Kidney epithelial cell (primary cell): ENCODE results near the gene LYPLA2. TPM values are rescaled to one million over a fixed set of nuclear protein-coding genes. Genes with fewer than 3 reads are reported as not detected.

Experiments used
- DNase-seq: peaks from one replicate; pipeline ENCODE4 v3.0.0-alpha.2; 2010; ENCODE audit warnings: low read depth
- H3K27me3 ChIP-seq: 2 replicates; pipeline ENCODE4 v1.6.0; 2011; ENCODE audit warnings: low read length; ENCODE audit not compliant: control insufficient read depth, insufficient read depth
- H3K36me3 ChIP-seq: 2 replicates; pipeline ENCODE4 v1.5.1; 2011; ENCODE audit warnings: low read length; ENCODE audit not compliant: control insufficient read depth, insufficient read depth
- H3K4me3 ChIP-seq: 2 replicates; pipeline ENCODE4 v1.5.1; 2011; ENCODE audit warnings: low read depth, mild to moderate bottlenecking, control low read depth, low read length
- CTCF ChIP-seq: IDR thresholded peaks from 2 replicates; pipeline ENCODE4 v1.5.1; 2011; ENCODE audit warnings: mild to moderate bottlenecking, moderate library complexity, low read length, control low read depth, inconsistent platforms; ENCODE audit not compliant: insufficient read depth, poor library complexity, severe bottlenecking
- total RNA-seq: library from RNA; depleted of rRNA; stranded (reverse); fragments of >200 nt; gene quantifications from 2 replicates; pipeline ENCODE4 v1.2.3, GENCODE V29; 2015

The LYPLA2 gene
- 163 and 235 TPM in 2 replicates for total RNA-seq

GRCh38 chr1:23790696-23791515 is at the start of gene LYPLA2:
Gene LYPLA2, plus strand, starts transcription at chr1:23791145. Its CDS starts 1,538 bp downstream, at chr1:23792683.
- no peaks in the 10 kb centered on the region for H3K27me3 ChIP-seq
- peak within 1 kb of the TSS; percentile 90 for H3K4me3 ChIP-seq
- peaks cover 6% of the 10 kb centered on the region for H3K36me3 ChIP-seq
- no peak for DNase-seq
- TF ChIP-seq CTCF = no peak

GRCh38 chr1:23741609-23742008 is 49.3 kb upstream of the LYPLA2 start:
- H3K4me3 ChIP-seq = no peak overlapping the region
- DNase-seq = no peak
- TF ChIP-seq CTCF = no peak

GRCh38 chr1:23742670-23743286 is 48.2 kb upstream of the LYPLA2 start:
- no peaks in the 10 kb centered on the region for H3K27me3 ChIP-seq
- peak overlapping the region; percentile 79 for H3K4me3 ChIP-seq
- no peak for TF ChIP-seq CTCF
- no peaks in the 10 kb centered on the region for H3K36me3 ChIP-seq
- DNase-seq = no peak

More at GRCh38 chr1:23741609-23742008, 49.3 kb upstream of the LYPLA2 start:
- Histone ChIP-seq H3K27me3 (no peaks in the 10 kb centered on the region), H3K36me3 (no peaks in the 10 kb centered on the region)

- H3K27me3 ChIP-seq = no peaks in the 10 kb centered on the region
- TF ChIP-seq CTCF = no peak
- no peak for DNase-seq
- H3K4me3 ChIP-seq = peak within 1 kb of the TSS; percentile 79
- H3K36me3 ChIP-seq = no peaks in the 10 kb centered on the region
Observed at GRCh38 chr1:23743287-23744152, 47.4 kb upstream of the LYPLA2 start, which contains the start of gene ELOA. Gene ELOA, plus strand, starts transcription at chr1:23743471. Its CDS starts 33 bp downstream, at chr1:23743504.

- no peak overlapping the region for H3K4me3 ChIP-seq
- peak; percentile 44 for TF ChIP-seq CTCF
- DNase-seq = no peak
- no peaks in the 10 kb centered on the region for H3K27me3 ChIP-seq
- no peaks in the 10 kb centered on the region for H3K36me3 ChIP-seq
Observed at GRCh38 chr1:23745515-23745914, 45.4 kb upstream of the LYPLA2 start.
